ENCODE results near the gene OR51E1.

GRCh38 chr11:4671741-4672140, 28.0 kb downstream of the OR51E1 start:
- TF ChIP-seq HINFP (tag; conservative IDR thresholded peaks at IDR 0.05; ENCODE audit: low read depth) (no peak), POLR2AphosphoS5 (IDR thresholded peaks at IDR 0.05; ENCODE audit: control insufficient read depth, insufficient read depth, low read depth, low read length) (no peak), SMAD1 (IDR thresholded peaks at IDR 0.05; ENCODE audit: low read depth, low read length, partially characterized antibody) (no peak), CTCF (IDR thresholded peaks at IDR 0.05 in 2 of 3, conservative IDR thresholded peaks at IDR 0.05 in 1 of 3; ENCODE audit: insufficient read depth in 2 of 3, low read depth in 1 of 3, low read length in 3 of 3) (no peak), PHB (CRISPR knock-in tag; IDR thresholded peaks at IDR 0.05) (no peak), CREB3 (tag; conservative IDR thresholded peaks at IDR 0.05; ENCODE audit: low read depth) (no peak), PHF8 (IDR thresholded peaks at IDR 0.05; ENCODE audit: borderline replicate concordance, low read length) (no peak), E2F3 (CRISPR knock-in tag; IDR thresholded peaks at IDR 0.05) (no peak), KAT2B (IDR thresholded peaks at IDR 0.05; ENCODE audit: low read depth, low read length) (no peak), SP2 (IDR thresholded peaks at IDR 0.05; ENCODE audit: extremely low read depth, low read depth, low read length, poor library complexity, severe bottlenecking) (no peak), ZNF586 (CRISPR knock-in tag; conservative IDR thresholded peaks at IDR 0.05) (no peak), HNRNPLL (IDR thresholded peaks at IDR 0.05; ENCODE audit: low read depth, low read length, poor library complexity, severe bottlenecking) (no peak)

Data from K562 (cell line).